T-helper 1 cell (primary cell): Measurements from ENCODE around the gene MLPH.
A peak's percentile ranks its signal among the peaks of the same experiment; 100 is the strongest.

Source experiments
- DNase-seq, 5 donors: peaks; one replicate each; pipeline ENCODE4 v3.0.0-alpha.2; 2012 to 2020

The MLPH gene

DNA sequence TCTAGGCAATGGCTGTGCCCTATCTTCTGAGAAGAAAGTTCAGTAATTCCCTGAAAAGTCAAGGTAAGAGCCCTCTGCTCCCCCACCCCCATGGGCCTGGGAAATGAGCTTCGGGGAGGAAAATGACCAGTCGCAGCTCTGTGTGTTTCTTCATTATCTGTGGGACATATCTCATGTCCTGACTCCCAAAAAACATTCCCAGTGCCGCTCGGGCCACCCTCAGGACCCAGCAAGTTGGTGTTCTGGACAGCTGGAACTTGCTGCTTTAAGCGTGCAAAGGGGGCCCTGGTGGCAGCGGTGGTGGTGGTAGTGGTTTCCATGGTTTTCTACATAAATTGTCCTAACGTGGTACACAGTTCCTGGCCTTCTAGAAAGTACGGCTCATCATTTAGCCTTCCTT is 62.2 kb downstream of the MLPH start:
- no peak for DNase-seq

DNA sequence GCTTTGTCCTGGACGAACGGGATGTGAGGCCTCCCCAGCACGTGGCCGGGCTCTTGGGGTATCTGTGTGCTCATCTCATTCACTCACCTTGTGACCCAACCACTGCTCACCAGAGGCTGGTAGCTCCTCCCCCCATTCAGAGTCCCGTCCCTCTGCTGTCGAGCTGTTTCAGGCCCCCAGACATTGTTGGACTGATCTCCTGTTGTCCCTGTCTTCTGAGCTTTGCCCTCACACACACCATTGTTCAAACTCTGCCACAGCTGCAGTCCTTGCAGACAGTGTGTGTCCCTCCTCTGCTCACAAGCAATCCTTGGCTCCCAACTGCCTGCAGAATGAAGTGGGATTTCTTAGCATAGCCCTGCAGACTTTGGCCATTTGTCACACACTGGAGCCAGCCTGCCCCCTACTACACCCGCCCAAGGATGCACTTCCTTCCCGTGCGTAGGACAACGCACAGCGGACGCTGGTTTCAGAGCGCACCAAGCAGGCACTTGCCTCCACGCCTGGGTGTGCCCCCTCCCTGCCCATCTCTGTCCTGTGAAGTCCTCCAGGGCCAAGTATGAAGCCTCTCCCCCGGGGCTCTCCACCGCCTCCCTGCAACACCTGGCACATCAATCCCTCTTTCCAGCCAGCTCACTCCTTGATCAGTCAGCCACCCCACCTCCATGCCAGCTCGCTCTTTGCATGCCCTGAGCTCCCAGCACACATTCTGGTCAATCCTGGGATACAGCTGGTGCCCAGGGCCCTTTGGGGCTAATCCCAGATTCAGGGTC is 62.8 kb downstream of the MLPH start:
- no peak for DNase-seq

DNA sequence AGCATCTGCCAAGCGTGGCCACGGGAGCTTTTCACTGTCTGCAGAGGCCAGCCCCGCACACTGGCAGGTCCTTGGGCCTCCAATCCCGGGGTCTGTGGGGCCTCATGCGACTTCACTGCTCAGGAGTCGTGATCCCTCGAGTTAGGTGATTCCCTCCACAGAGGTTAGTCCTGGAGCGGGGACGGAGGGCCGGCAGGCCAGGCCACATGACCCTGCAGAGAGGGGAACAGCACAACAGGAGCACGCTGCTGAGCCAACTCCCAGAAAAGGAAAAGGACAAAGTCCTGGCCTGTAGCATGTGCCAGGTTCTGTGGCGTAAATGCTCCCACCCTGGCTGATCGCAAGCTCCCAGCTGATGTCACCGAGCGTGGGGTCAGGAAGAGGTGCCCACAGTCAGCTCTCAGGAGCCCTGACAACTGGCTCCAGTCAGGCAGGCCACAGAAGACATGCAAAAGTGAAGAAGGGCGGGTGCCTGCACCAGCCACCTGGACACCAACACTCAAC is 64.1 kb downstream of the MLPH start:
- no peak for DNase-seq

DNA sequence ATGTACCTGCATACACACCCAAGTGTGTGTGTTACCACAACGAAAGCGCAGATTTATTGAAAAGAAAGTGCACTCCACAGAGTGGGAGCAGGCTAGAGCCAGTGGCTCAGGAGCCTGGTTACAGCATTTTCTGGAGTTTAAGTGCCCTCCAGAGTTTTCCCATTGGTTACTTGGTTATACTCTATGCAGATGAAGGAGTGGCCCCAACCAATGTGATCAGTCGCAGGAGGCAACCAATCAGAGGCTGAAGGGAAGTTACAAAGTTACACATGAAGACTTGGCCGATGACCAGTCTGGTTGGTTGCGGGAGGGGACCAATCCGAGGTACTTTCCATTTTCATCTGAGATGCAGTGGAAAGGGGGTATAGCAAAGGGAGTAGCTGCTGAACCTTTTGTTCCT is 65.9 kb downstream of the MLPH start:
- no peak for DNase-seq

DNA sequence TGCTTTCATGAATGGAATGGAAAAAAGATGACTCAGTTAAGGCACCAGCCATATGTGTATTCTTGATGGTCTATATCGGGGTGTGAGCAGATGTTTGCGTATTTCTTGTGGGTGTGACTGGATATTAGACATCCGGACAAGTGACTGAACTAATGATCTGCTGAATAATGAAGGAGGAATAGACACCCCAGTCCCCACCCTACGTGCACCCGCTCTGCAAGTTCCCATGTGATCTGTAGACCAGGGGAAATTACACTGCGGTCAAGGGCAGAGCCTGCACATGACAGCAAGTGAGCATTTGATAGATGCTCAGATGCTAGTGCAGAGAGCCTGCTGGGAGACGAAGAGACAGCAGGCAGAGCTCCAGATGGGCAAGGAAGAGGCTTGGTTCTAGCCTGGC is 66.9 kb downstream of the MLPH start:
- no peak for DNase-seq

DNA sequence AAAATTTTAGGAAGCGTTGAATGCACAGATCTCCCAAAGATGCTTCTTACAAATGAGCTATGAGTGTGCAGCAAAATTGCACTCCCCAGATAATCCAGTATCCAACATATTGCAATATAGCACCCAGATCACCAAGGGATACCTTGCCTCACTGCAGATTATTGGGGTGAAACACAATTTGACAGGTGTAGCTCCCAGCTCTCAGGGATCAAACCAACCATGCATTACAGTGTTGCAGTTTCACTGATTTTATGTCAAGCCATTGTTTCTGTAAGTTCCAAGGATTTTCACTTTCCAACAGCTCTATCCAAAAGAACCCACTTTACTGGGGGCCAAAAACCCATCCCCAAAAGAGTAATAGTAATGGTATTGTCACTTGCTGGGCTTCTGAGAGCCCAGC is 68.5 kb downstream of the MLPH start:
- no peak for DNase-seq

DNA sequence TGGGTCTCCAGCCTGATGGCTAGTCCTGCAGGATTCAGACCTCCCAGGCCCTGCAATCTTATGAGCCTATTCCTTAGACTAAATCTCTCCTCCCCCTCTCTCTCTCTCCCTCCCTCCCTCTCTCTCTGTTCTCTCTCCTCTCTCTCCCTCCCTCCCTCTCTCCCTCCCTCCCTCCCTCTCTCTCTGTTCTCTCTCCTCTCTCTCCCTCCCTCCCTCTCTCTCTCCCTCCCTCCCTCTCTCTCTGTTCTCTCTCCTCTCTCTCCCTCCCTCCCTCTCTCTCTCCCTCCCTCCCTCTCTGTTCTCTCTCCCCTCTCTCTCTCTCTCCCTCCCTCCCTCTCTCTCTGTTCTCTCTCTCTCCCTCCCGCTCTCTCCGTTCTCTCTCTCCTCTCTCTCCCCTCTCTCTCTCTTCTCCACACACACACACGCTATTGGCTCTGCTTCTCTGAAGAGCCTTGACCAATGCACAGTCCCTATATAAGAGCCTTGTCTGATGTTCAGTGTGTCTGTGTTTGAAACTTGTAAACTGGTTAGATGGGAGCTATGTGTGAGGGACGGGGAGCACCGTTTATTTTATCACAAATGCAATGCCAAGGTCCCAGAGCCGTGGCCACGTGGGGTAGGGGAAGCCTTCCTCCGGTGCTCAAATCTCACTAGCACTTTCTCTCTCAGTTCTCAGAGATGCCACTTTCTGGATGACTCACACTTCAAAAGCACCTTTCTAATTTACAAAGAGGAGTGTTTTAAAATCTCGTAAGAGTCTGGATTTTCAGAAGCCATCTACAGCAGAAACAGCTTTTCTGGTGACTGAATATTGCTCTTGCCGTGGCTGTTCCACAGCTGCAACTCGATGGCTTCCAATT is 70.0 kb downstream of the MLPH start:
- DNase-seq: peak in 1 of 5 donors; percentile 61

DNA sequence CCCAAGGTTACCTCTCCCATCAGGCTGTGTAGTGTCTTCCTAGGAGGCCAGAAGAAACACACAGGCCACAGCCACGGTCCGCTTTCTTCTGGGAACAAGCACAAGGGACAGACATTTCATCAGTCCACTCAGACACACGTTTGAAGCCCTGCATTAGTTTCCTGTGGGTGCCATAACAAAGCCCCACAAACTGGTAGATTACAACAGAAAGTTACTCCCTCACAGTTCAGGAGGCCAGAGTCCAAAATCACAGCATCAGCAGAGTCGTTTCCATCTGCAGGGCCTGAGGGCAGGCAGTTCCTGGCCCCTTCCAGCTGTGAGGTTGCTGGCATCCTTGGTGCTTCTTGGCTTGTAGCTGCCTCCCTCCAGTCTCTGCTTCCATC is 70.6 kb downstream of the MLPH start:
- DNase-seq: no peak

DNA sequence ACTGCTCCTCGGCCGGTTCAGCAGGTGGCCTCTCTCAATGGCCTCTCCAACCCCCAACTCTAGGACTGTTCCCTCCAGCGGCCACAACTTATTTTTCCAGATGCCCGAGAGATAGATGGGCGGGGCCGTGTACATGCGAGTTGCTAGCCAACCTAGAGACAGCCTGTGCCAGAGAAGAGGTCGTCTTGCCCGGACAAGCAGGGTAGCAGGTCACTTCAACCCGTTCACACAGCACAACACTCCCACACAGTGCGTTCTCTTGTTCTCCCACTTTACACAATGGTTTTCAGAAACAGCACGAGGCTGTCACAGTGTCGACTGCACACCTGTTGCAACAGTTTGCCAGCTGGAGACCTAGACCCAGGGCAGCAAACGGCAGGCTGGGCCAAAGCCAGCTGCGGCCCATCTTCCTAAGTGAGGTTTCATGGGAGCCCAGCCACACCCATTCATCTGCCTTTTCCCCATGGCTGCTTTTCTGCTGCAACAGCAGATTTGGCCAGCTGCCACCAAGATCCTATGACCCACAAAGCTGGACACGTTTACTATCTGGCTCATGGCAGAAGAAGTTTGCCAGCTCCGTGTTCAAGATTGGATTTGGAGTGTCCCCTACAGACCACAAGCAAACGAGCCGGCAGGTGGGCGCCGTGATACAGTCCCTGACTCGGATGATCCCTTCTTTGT is 72.0 kb downstream of the MLPH start:
- DNase-seq: no peak

DNA sequence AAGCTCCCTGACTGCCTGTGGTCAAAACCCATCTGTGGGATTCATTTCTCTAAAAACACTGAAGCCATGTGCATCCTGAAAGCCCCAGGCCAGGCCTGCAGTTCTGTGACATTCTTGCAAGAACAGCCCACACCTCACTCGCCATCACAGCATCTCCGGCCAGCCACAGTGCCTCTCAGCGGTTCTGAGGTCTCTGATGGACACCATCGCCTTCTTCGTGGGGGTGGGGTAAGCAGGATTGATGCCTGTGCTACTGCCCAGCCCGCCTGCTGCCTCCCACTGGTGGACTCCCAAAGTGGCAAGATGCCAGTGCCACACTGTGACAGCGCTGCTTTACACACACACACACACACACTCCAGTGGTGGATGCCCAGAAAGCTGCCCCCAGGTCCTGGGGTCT is 74.2 kb downstream of the MLPH start:
- no peak for DNase-seq

DNA sequence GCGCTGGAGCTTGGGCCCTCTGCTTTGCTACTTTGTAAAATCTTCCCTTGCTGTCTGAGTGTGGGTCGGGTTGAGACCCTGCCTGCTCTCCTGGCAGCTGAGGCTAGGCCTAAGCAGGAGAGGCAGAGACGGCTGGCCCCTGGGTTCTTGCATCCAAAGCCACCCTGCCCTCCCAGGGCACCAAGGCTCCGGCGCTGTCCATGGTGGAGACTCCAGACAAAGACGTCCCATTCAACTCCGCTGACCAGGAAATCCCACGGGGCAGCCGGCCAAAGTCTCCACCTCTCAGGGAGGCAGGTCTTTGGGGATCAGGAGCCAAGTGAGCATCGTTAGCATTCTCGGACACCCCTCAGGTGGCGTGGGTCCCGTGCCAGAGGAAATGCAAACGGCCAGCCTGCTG is 76.8 kb downstream of the MLPH start:
- no peak for DNase-seq

DNA sequence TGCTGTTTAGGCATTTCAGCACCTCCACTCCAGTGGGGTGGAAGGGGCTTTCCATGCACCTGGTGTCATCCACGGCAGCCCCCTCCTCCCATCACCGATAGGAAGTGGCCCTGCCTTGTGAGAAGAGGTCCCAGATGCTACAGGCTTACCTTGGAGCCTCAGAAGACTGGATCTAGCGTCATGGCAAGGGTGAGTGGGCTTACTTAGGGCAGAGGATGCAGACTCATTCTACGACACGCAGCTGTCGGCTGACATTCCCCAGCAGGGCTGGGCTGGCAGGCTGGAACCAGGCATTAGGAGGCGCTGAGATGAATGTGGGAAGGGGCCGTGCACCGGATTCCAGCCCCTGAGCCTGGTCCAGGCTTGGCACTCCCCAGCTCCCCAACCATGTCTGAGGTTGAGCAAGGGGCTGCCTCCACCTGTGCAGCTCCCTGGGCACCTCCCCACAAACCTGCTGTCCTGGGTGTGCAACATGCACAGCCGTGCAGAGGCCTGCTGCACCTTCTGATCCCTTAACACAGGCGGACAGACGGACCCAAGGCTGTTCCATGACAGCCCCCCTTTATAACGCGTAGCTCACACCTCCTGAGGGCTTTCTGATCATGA is 77.6 kb downstream of the MLPH start:
- no peak for DNase-seq

DNA sequence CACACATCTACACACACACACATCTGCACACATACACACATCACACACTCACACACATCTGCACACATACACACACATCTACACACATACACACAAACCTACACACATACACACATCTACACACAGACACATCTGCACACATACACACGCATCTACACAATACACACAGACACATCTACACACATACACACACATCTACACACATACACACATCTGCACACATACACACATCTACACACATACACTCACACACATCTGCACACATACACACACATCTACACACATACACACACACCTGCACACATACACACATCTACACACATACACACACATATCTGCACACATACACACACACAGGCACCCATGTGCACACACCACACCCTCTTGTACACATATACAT is 78.9 kb downstream of the MLPH start:
- no peak for DNase-seq

DNA sequence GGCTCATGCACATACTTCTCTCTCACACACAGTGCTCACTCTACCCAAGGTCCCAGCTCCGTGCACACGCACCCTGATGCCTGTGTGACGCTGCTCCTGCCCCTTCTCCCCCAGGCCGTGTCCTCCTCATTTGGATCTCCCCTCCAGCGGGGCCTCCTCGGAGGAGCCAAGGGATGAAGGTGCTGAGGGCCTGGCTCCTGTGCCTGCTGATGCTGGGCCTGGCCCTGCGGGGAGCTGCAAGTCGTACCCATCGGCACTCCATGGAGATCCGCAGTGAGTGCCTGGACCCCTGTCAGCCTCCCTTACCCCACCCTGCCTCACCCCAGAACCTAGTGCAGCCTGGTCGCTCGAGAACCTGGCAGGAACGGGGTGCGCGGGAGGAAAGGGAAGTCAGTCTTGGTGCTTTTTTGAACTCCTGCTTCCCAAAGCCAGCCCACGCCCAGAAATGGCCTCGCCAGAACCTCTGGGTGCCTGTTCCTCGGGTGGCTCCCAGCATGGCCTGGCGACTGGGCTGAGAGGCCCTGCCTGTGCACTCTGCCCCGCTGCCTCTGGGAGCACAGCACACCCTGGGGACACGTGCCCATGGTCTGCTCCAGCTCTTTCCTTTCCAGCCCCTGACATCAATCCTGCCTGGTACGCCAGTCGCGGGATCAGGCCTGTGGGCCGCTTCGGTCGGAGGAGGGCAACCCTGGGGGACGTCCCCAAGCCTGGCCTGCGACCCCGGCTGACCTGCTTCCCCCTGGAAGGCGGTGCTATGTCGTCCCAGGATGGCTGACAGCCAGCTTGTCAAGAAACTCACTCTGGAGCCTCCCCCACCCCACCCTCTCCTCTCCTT is 79.6 kb downstream of the MLPH start, which contains the start of gene PRLH:
PRLH (plus strand) TSS at position 174 of the 835 bp plus-strand sequence; CDS start at position 174, 0 bp downstream.
- no peak for DNase-seq

DNA sequence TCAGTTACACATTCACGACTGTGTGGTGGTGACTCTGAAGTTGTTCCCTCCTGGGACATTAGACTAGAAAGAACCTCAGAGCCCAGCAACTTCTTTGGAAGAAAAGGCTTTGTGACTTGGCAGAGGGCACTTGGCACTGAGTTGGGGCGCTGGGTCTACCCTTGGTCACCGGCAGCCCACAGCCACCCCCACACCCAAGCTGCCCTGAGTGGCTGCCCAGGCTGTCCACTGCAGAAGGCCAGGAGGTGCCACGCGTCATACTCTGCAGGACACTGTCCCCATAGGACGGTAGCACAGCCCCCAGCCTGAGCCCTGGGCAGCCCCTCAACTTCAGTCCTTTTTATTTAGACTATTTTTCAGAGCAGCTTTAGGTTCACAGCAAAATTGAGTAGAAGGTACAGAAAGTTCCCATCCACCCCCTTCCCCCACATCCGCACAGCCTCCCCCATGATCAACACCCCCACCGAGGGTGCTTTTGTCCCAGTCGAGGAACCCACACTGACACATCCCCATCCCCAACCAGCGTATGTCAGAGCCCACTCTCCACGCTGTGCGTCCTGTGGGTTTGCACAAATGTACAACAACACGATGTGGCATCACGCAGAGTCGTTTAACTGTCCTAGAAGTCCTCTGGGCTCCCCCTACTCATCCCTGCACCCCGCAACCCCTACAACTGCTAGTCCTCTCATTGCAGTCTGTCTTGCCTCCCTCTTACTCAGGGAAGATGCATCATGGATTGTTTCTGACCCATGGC is 80.4 kb downstream of the MLPH start:
- no peak for DNase-seq

DNA sequence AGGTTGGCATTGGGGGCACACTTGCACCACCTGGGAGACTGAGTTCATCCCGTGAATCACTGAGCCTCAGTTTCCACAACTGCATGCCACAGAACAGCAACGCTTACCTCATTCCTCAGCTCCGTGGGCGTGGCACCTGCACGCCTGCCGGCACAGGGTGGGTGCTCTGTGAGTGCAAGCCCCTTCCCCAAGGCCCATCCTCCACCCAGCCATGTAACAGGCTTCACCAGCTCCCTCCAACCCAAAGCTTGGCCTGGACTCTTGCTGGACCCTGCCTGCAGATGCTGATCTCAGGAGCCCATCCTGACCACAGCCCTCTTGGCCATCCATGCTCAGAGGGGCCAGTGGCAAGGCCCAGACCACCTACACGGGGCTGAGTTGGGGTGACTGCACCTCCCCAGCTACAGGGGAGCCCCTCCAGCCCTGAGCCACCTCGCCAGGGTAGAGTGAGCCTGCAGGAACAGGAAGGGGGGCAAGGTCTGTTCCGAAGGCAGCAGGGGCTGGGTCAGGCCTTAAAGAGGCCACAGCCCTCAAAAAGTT is 81.1 kb downstream of the MLPH start:
- no peak for DNase-seq

DNA sequence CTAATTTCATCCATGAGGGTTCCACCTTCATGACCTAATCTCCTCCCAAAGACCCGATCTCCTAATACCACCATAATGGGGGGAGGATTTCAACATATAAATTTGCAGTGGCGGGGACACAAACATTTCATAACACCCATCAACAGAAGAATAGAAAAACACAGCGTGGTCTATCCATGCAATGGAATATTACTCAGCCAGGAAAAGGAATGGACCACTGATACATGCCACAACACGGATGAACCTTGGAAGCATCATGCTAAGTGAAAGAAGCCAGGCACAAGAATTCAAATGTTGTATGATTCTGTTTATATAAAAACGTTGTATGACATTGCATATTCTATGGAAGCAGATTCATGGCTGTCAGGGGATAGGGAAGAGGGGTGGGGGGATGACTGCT is 82.0 kb downstream of the MLPH start:
- no peak for DNase-seq

DNA sequence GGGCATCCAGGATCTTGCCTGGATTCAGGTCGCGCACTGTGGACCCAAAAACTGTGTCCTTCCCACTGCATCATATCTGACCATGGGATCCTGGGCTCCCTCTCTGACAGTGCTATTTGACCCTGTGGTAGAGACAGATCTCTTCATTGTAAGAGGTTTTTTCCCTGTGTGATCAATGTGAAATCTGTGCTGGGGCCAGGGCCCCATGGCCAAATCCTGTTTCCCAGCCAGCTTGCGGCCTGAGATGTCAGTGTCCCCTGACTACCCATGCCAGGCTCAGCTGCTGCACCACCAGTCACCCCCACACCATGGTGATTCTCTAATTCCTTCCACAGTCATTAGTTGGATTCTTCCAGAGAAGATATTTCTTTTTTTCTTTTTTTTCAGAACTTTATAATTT is 82.8 kb downstream of the MLPH start:
- DNase-seq: no peak

DNA sequence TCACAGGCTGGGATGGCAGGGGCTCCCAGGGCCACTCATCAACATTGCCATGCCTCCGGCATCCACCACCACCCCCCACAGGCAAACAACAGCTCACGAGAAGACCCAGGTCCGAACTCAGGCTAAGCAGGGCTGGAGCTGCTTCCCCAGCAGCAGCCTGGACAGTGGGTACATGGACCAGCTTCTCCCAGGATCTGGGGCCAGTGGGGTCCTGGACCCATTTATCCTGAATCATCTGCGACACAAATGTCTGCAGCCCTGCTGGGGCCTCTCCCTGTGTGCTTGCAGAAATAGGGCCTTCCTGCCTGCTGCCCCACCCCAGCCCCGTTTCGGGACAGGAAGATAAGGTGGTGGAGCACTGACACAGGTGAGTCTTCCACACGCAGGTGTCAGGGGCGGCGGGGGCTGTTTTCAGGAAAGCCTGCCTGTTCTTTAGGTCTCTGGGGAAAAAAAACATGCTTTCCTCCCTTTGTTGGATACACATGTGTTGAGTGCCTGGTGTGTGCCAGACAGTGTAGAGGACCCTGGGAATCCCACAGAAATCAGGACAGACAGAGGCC is 83.8 kb downstream of the MLPH start:
- DNase-seq: no peak

DNA sequence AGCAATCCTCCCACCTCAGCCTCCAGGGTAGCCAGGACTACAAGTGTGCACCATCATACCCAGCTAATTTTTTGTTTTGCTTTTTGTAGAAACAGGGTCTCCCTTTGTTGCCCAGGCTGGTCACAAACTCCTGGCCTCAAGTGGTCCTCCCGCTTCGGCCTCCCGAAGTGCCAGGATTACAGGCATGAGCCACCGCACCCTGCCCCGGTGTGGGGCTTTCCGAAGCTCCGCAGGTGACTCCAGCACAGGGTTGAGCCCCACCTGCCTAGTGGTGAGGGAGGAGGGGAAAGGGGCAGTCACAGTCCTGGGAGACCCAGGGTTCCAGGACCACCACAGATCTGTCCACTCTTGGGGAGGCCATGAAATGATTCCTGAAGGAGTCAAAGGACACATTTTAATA is 84.5 kb downstream of the MLPH start:
- DNase-seq: no peak
